Activated CD4-positive, alpha-beta T cell treated with anti-CD3 and anti-CD28 coated beads, Interleukin-2, amount 10 ng/mL, durations not matched to agents 24 days and 14 days (primary cell): ENCODE data around the gene TNXB. TPM values are rescaled to one million over a fixed set of nuclear protein-coding genes. Genes with fewer than 3 reads are reported as not detected.
"Not testable (repeated sequence)": the region's sequence is repeated elsewhere in the genome, so short reads cannot be mapped to it uniquely, and the experiment has no call there.

Experiments
- DNase-seq: peaks from one replicate; pipeline ENCODE4 v3.0.0; 2022
- H3K27ac Mint-ChIP-seq: one replicate; pipeline ENCODE4 v1.8.0; 2022; ENCODE audit warnings: mild to moderate bottlenecking, mixed read lengths
- H3K27me3 Mint-ChIP-seq: one replicate; pipeline ENCODE4 v1.8.0; 2022; ENCODE audit warnings: mixed read lengths
- H3K36me3 Mint-ChIP-seq: one replicate; pipeline ENCODE4 v1.8.0; 2022; ENCODE audit warnings: low read depth, mild to moderate bottlenecking, mixed read lengths
- H3K4me1 Mint-ChIP-seq: one replicate; pipeline ENCODE4 v1.8.0; 2021; ENCODE audit warnings: mixed read lengths
- H3K4me3 Mint-ChIP-seq: one replicate; pipeline ENCODE4 v1.8.0; 2022; ENCODE audit warnings: mild to moderate bottlenecking, moderate library complexity, mixed read lengths
- H3K9me3 Mint-ChIP-seq: one replicate; pipeline ENCODE4 v1.8.0; 2021; ENCODE audit warnings: mixed read lengths
- intact Hi-C: fragments of 100-400 bp; cut with micrococcal nuclease; formaldehyde crosslinking; loops from one replicate; pipeline ENCODE4 v1.15.1; 2023
- total RNA-seq: library from RNA; stranded (reverse); gene quantifications from 2 replicates; pipeline ENCODE4 v1.2.3, GENCODE V29; 2022

TNXB gene
- total RNA-seq, 1 donor from 2014 or later, result 3.3 TPM

GRCh38 chr6:32004393-32004792 is 104.7 kb downstream of the TNXB start:
- H3K4me1 Mint-ChIP-seq, H3K27ac Mint-ChIP-seq, H3K36me3 Mint-ChIP-seq, H3K4me3 Mint-ChIP-seq, intact Hi-C loops, H3K27me3 Mint-ChIP-seq, H3K9me3 Mint-ChIP-seq: not testable (repeated sequence)
- peak; percentile 1 for DNase-seq

- H3K4me3 Mint-ChIP-seq, H3K27me3 Mint-ChIP-seq, H3K9me3 Mint-ChIP-seq, H3K4me1 Mint-ChIP-seq, intact Hi-C loops, DNase-seq, H3K36me3 Mint-ChIP-seq, H3K27ac Mint-ChIP-seq: not testable (repeated sequence)
These were observed 105.8 kb downstream of the TNXB start for GRCh38 chr6:32003301-32003700.

GRCh38 chr6:32002546-32003268 is 106.4 kb downstream of the TNXB start:
- H3K36me3 Mint-ChIP-seq, H3K27ac Mint-ChIP-seq, intact Hi-C loops, H3K4me3 Mint-ChIP-seq, H3K9me3 Mint-ChIP-seq, H3K27me3 Mint-ChIP-seq, DNase-seq, H3K4me1 Mint-ChIP-seq: not testable (repeated sequence)

GRCh38 chr6:31996385-31996784 is 112.8 kb downstream of the TNXB start:
- H3K27me3 Mint-ChIP-seq, H3K9me3 Mint-ChIP-seq, H3K4me1 Mint-ChIP-seq, H3K4me3 Mint-ChIP-seq, intact Hi-C loops, H3K36me3 Mint-ChIP-seq, H3K27ac Mint-ChIP-seq: not testable (repeated sequence)
- peak; percentile 13 for DNase-seq

GRCh38 chr6:31994421-31994820 is 114.7 kb downstream of the TNXB start:
- peak; percentile 25 for DNase-seq
- intact Hi-C loops, H3K27ac Mint-ChIP-seq, H3K9me3 Mint-ChIP-seq, H3K27me3 Mint-ChIP-seq, H3K36me3 Mint-ChIP-seq, H3K4me1 Mint-ChIP-seq, H3K4me3 Mint-ChIP-seq: not testable (repeated sequence)

Other genes with a start within 250 kb of the TNXB start
- gene NEU1, start 246.5 kb downstream of the TNXB start, total RNA-seq, result 20.4 and 22.2 TPM in 2 replicates
- gene SLC44A4, start 230.3 kb downstream of the TNXB start, total RNA-seq, result 0.21 TPM in 1 of 2 replicates, not detected in the other
- 73.5 and 79.3 TPM in 2 replicates for gene EHMT2, start 211.6 kb downstream of the TNXB start, total RNA-seq
- gene ZBTB12, start 207.3 kb downstream of the TNXB start, total RNA-seq, result 3.7 and 4.6 TPM in 2 replicates
- gene C2, start 181.6 kb downstream of the TNXB start, total RNA-seq, result 0.30 and 0.43 TPM in 2 replicates
- 0.17 TPM in 1 of 2 replicates, not detected in the other for gene CFB, start 163.2 kb downstream of the TNXB start, total RNA-seq
- gene NELFE, start 150.4 kb downstream of the TNXB start, total RNA-seq, result 85.8 and 88.5 TPM in 2 replicates
- 92.8 and 93.7 TPM in 2 replicates for gene SKIC2, start 150.2 kb downstream of the TNXB start, total RNA-seq
- gene DXO, start 137.2 kb downstream of the TNXB start, total RNA-seq, result 13.2 and 14.1 TPM in 2 replicates
- gene C4A, start 127.3 kb downstream of the TNXB start, total RNA-seq, result 2.7 and 3.3 TPM in 2 replicates
- gene C4B, start 94.5 kb downstream of the TNXB start, total RNA-seq, result 2.9 and 3.7 TPM in 2 replicates
- 0.35 TPM in 1 of 2 replicates, not detected in the other for gene CYP21A2, start 70.9 kb downstream of the TNXB start, total RNA-seq
- 72.9 and 81.0 TPM in 2 replicates for gene ATF6B, start 18.9 kb upstream of the TNXB start, total RNA-seq
- 6.2 and 6.9 TPM in 2 replicates for gene FKBPL, start 20.9 kb upstream of the TNXB start, total RNA-seq
- gene PRRT1, start 42.6 kb upstream of the TNXB start, total RNA-seq, result 0.24 and 0.35 TPM in 2 replicates
- 11.3 and 12.7 TPM in 2 replicates for gene PPT2, start 44.8 kb upstream of the TNXB start, total RNA-seq
- gene EGFL8, start 55.3 kb upstream of the TNXB start, total RNA-seq, result 8.6 and 9.7 TPM in 2 replicates
- gene AGPAT1, start 66.7 kb upstream of the TNXB start, total RNA-seq, result 31.4 and 32.6 TPM in 2 replicates
- gene RNF5, start 69.1 kb upstream of the TNXB start, total RNA-seq, result 59.9 and 62.6 TPM in 2 replicates
- 20.7 and 24.1 TPM in 2 replicates for gene AGER, start 74.9 kb upstream of the TNXB start, total RNA-seq
- gene PBX2, start 80.9 kb upstream of the TNXB start, total RNA-seq, result 88.1 and 92.7 TPM in 2 replicates
- 81.1 and 82.4 TPM in 2 replicates for gene GPSM3, start 83.3 kb upstream of the TNXB start, total RNA-seq
- gene NOTCH4, start 114.7 kb upstream of the TNXB start, total RNA-seq, result 0.28 and 0.37 TPM in 2 replicates